B cell (primary cell): ENCODE data around the gene TCF25. TPM values are rescaled to one million over a fixed set of nuclear protein-coding genes. Genes with fewer than 3 reads are reported as not detected.
"Not testable (repeated sequence)": the region's sequence is repeated elsewhere in the genome, so short reads cannot be mapped to it uniquely, and the experiment has no call there.

ENCODE experiments used
- ATAC-seq: fragments of 200-7000 bp; cut with Tn5 transposase; one replicate; pipeline ENCODE4 v1.10.0; 2021; ENCODE audit warnings: low read depth, mild to moderate bottlenecking, moderate number of reproducible peaks, moderate library complexity
- CTCF ChIA-PET: fragments of 350-600 bp; sonication (Branson Sonifier 250); formaldehyde crosslinking; loops from one replicate; lab custom pipeline; 2021; ENCODE audit warnings: antibody characterized with exemption, inconsistent platforms; lab: Charles Lee
- POLR2A ChIA-PET: fragments of 350-600 bp; sonication (Branson Sonifier 250); formaldehyde crosslinking; loops from one replicate; lab custom pipeline; 2021; ENCODE audit warnings: antibody characterized with exemption; lab: Charles Lee
- DNase-seq: peaks from one replicate; pipeline ENCODE4 v3.0.0; 2013
- H2AFZ ChIP-seq: 2 replicates; pipeline ENCODE4 v1.6.1; 2012; ENCODE audit warnings: mild to moderate bottlenecking, low read depth, low read length; ENCODE audit not compliant: insufficient read depth, poor library complexity, severe bottlenecking
- H3K27ac ChIP-seq, 2 donors: 1 replicate in 1 of 2; 2 replicates in 1 of 2; pipeline ENCODE4 v1.5.1; 2012 to 2013; ENCODE audit warnings: low read length in 2 of 2, mild to moderate bottlenecking in 2 of 2, moderate library complexity in 1 of 2
- H3K27me3 ChIP-seq, 4 experiments: fragments of 200-600 bp in 1 of 4; sonication (generic) in 1 of 4; replicated peaks in 1 of 4; 1 replicate in 2 of 4; 2 replicates in 2 of 4; pipeline versions ENCODE4 v1.6.1 to v1.7.0; 2013 to 2016; ENCODE audit warnings: low read length in 3 of 4, mild to moderate bottlenecking in 2 of 4, mixed read lengths in 1 of 4, moderate library complexity in 1 of 4; ENCODE audit not compliant: insufficient read depth in 4 of 4, control insufficient read depth in 3 of 4; ENCODE audit errors: control extremely low read depth in 1 of 4
- H3K36me3 ChIP-seq, 2 experiments: replicated peaks in 1 of 2; 1 replicate in 1 of 2; 2 replicates in 1 of 2; pipeline versions ENCODE4 v1.6.1 to v1.7.1; 2013; ENCODE audit warnings: low read length in 1 of 2; ENCODE audit not compliant: insufficient read depth in 2 of 2, control insufficient read depth in 1 of 2; ENCODE audit errors: control extremely low read depth in 1 of 2, extremely low read depth in 1 of 2
- H3K4me1 ChIP-seq, 2 donors: fragments of 200-600 bp in 1 of 2; sonication (generic) in 1 of 2; 1 replicate in 1 of 2; 2 replicates in 1 of 2; pipeline versions ENCODE4 v1.5.1 to v1.6.1; 2013 to 2017; ENCODE audit warnings: low read length in 2 of 2; ENCODE audit not compliant: control insufficient read depth in 2 of 2, insufficient read depth in 2 of 2
- H3K4me2 ChIP-seq: replicated peaks from 2 replicates; pipeline ENCODE3; 2012; ENCODE audit warnings: mild to moderate bottlenecking, low read depth, low read length; ENCODE audit not compliant: poor library complexity, severe bottlenecking
- H3K4me3 ChIP-seq, 5 experiments: fragments of 200-600 bp in 1 of 5; sonication (generic) in 1 of 5; 1 replicate in 3 of 5; 2 replicates in 2 of 5; pipeline versions ENCODE4 v1.5.1 to v1.7.0; 2011 to 2016; ENCODE audit warnings: low read length in 4 of 5, mild to moderate bottlenecking in 4 of 5, low read depth in 2 of 5, control low read depth in 1 of 5, moderate library complexity in 1 of 5; ENCODE audit not compliant: insufficient read depth in 1 of 5; ENCODE audit errors: control extremely low read depth in 1 of 5, extremely low read depth in 1 of 5
- H3K79me2 ChIP-seq: fragments of 200-600 bp; sonication (generic); one replicate; pipeline ENCODE4 v1.6.0; 2016; ENCODE audit warnings: low read length; ENCODE audit not compliant: control insufficient read depth, insufficient read depth
- H3K9ac ChIP-seq: fragments of 200-600 bp; sonication (generic); 2 replicates; pipeline ENCODE4 v1.6.1; 2017; ENCODE audit warnings: mild to moderate bottlenecking, low read length, moderate library complexity
- H3K9me3 ChIP-seq, 3 donors: one replicate each; pipeline versions ENCODE4 v1.6.1 to v1.7.1; 2013; ENCODE audit warnings: low read length in 2 of 3; ENCODE audit not compliant: control insufficient read depth in 2 of 3, insufficient read depth in 1 of 3; ENCODE audit errors: control extremely low read depth in 1 of 3
- H4K20me1 ChIP-seq: 2 replicates; pipeline ENCODE4 v1.6.0; 2012; ENCODE audit warnings: mild to moderate bottlenecking, low read length; ENCODE audit not compliant: insufficient read depth, control insufficient read depth, poor library complexity, severe bottlenecking
- H3K27ac Mint-ChIP-seq: one replicate; pipeline ENCODE4 v1.8.0; 2021; ENCODE audit warnings: mixed read lengths
- H3K27me3 Mint-ChIP-seq: one replicate; pipeline ENCODE4 v1.8.0; 2021; ENCODE audit warnings: mixed read lengths
- H3K4me1 Mint-ChIP-seq: one replicate; pipeline ENCODE4 v1.8.0; 2021; ENCODE audit warnings: mixed read lengths
- H3K4me3 Mint-ChIP-seq: one replicate; pipeline ENCODE4 v1.8.0; 2021; ENCODE audit warnings: mixed read lengths
- H3K9me3 Mint-ChIP-seq: one replicate; pipeline ENCODE4 v1.8.0; 2022; ENCODE audit warnings: mixed read lengths; ENCODE audit not compliant: insufficient read depth
- WGBS: methylation state at CpG from one replicate; pipeline ENCODE4 v1.1.5; 2013; ENCODE audit warnings: missing lambda C conversion rate; ENCODE audit not compliant: insufficient coverage; 5-methylcytosine and 5-hydroxymethylcytosine counted together
- intact Hi-C: fragments of 100-400 bp; cut with micrococcal nuclease; formaldehyde crosslinking; loops from one replicate; pipeline ENCODE4 v1.10.0; 2022
- polyA plus RNA-seq: library from polyadenylated mRNA; depleted of rRNA; stranded (reverse); fragments of >200 nt; gene quantifications from 2 replicates; pipeline ENCODE4 v1.2.3, GENCODE V29; 2012
- total RNA-seq, 2 donors: library from RNA; stranded (reverse); fragments of 120-200 nt in 1 of 2; gene quantifications; 1 replicate in 1 of 2; 2 replicates in 1 of 2; pipeline versions ENCODE4 v1.2.3 to v1.2.4, GENCODE V29; 2013 to 2022

TCF25 gene
- total and polyA plus RNA-seq, 2 donors (not counting 1 experiment from before 2014, with no cell fraction given) = 200 to 444 TPM

DNA sequence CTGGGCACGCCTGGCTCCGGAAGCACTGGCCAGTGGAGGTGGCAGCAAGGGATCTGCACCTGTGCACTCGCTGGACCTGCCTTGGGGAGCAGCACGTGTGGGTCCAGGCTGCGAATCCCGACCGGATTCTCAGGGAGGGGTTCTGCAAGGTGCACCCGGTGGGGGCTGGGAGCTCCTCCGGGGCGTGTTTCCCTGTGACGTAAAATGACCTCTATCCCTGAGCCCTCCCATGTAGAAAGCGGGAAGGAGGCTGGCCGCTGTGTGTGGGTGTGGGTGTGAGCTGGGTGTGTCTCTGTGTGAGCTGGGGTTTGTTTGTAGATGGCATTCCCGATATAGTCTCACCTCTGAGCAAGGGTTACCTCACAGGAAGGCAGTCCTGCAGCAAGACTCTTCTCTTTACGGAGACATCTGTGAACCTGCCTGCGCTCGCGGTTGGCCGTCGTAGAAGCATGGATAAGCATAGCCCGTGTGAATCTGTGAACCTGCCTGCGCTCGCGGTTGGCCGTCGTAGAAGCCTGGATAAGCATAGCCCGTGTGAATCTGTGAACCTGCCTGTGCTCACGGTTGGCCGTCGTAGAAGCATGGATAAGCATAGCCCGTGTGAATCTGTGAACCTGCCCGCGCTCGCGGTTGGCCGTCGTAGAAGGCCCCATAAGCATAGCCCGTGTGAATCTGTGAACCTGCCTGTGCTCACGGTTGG lies 39.6 kb upstream of the TCF25 start:
- H3K27ac Mint-ChIP-seq, H3K9me3 Mint-ChIP-seq, H3K27ac ChIP-seq, POLR2A ChIA-PET, DNase-seq, H4K20me1 ChIP-seq, H3K36me3 ChIP-seq, H3K4me3 Mint-ChIP-seq, H3K4me3 ChIP-seq, H3K4me2 ChIP-seq, ATAC-seq, H2AFZ ChIP-seq, H3K9ac ChIP-seq, intact Hi-C loops, H3K79me2 ChIP-seq: not testable (repeated sequence)
- 99% methylated on average over 37 of the region's 39 CpGs for WGBS
- peaks cover 0 to 32% (median 5%) of the 10 kb centered on the region in 4 experiments for H3K27me3 ChIP-seq
- peaks cover 13 to 20% of the 10 kb centered on the region in 2 donors for H3K4me1 ChIP-seq
- H3K4me1 Mint-ChIP-seq = peaks cover 11% of the 10 kb centered on the region
- peaks cover 23% of the 10 kb centered on the region for H3K27me3 Mint-ChIP-seq
- CTCF ChIA-PET = interaction anchor here (0.6 kb wide), 2 partner anchors 75 to 106 kb away, joined by 3 to 4 read pairs; no protein-coding TSS in a partner anchor
- peaks cover 0 to 12% (median 0%) of the 10 kb centered on the region in 3 donors for H3K9me3 ChIP-seq

DNA sequence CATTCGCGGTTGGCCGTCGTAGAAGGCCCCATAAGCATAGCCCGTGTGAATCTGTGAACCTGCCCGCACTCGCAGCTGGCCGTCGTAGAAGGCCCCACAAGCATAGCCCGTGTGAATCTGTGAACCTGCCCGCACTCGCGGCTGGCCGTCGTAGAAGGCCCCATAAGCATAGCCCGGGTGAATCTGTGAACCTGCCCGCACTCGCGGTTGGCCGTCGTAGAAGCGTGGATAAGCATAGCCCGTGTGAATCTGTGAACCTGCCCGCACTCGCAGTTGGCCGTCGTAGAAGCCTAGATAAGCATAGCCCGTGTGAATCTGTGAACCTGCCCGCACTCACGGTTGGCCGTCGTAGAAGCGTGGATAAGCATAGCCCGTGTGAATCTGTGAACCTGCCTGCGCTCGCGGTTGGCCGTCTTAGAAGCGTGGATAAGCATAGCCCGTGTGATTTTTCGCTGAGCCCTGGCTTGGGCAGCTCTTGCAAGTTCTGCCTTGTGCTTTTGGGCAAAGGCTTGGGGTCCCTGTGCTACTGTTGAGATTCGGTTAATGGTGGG lies 38.5 kb upstream of the TCF25 start:
- WGBS = 99% methylated on average over 42 of the region's 42 CpGs
- H3K4me1 ChIP-seq = peaks cover 10 to 17% of the 10 kb centered on the region in 2 donors
- H3K4me2 ChIP-seq, H3K27ac Mint-ChIP-seq, H3K79me2 ChIP-seq, H3K27ac ChIP-seq, intact Hi-C loops, POLR2A ChIA-PET, H3K4me3 ChIP-seq, H2AFZ ChIP-seq, H3K9me3 ChIP-seq, DNase-seq, H3K36me3 ChIP-seq, ATAC-seq, H3K4me3 Mint-ChIP-seq, CTCF ChIA-PET, H4K20me1 ChIP-seq, H3K9me3 Mint-ChIP-seq, H3K9ac ChIP-seq: not testable (repeated sequence)
- H3K27me3 Mint-ChIP-seq = peaks cover 16% of the 10 kb centered on the region
- H3K4me1 Mint-ChIP-seq = peaks cover 12% of the 10 kb centered on the region
- peaks cover 0 to 22% (median 0%) of the 10 kb centered on the region in 4 experiments for H3K27me3 ChIP-seq

DNA sequence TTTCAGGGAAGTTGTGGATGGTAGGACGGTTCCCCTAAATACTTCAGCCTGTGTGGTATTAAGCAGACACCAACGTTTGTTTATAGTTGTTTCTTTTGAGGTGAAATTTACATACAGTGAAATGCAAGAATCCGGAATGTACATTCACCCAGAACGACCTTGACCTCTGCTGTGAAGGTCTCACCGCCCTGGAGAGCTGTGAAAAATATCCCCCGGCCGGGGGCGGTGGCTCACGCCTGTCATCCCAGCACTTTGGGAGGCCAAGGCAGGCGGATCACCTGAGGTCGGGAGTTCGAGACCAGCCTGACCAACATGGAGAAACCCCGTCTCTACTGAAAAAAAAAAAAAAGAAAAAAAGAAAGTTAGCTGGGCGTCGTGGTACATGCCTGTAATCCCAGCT lies 36.9 kb upstream of the TCF25 start:
- DNase-seq, H3K27ac Mint-ChIP-seq, H3K79me2 ChIP-seq, H4K20me1 ChIP-seq, H3K4me2 ChIP-seq, H3K4me3 Mint-ChIP-seq, H3K9me3 ChIP-seq, H3K9me3 Mint-ChIP-seq, H3K27me3 Mint-ChIP-seq, H3K9ac ChIP-seq, H2AFZ ChIP-seq, H3K36me3 ChIP-seq, ATAC-seq, H3K27ac ChIP-seq, intact Hi-C loops, H3K4me3 ChIP-seq, POLR2A ChIA-PET: not testable (repeated sequence)
- WGBS = 76% methylated on average over 9 of the region's 15 CpGs
- Histone ChIP-seq H3K27me3 (peaks cover 0 to 17% (median 0%) of the 10 kb centered on the region in 4 experiments), H3K4me1 (peaks cover 10 to 17% of the 10 kb centered on the region in 2 donors)
- CTCF ChIA-PET = interaction anchor here (1.2 kb wide), 1 partner anchor 24 kb away, joined by 3 read pairs; no protein-coding TSS in a partner anchor
- H3K4me1 Mint-ChIP-seq = peaks cover 15% of the 10 kb centered on the region
